ENCODE measurements around the gene SCRG1. TPM values are rescaled to one million over a fixed set of nuclear protein-coding genes. Genes with fewer than 3 reads are reported as not detected.

Gene SCRG1
- total RNA-seq, 1 donor: 7.6 TPM

DNA sequence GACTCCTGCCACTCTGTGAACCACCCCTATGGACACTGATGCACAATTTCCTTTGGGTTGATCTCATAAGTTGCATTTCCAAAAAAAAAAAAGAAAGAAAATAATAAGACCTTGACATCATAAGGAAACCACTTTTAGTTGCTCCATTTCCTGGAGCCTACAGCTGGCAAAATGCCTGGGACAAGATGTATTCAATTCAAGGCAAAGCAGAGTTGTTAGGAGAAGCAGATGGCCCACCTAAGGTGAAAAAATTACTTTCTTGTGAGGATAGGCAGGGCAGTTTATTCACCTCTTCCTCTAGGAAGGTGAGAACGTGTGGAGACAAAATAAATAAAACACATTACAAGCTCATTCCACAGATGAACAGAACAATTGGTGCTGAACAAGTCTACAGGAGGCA is 14.1 kb upstream of the SCRG1 start:
- no peak for DNase-seq (ENCODE audit: insufficient read length, low spot score, missing footprints)
- Histone ChIP-seq H3K4me3 (ENCODE audit: insufficient read depth, low read length) (no peak overlapping the region), H3K4me1 (ENCODE audit: insufficient read depth, low read length) (peaks cover 14% of the 10 kb centered on the region), H3K36me3 (ENCODE audit: insufficient read depth, low read length) (peaks cover 4% of the 10 kb centered on the region), H2AFZ (ENCODE audit: low read length) (no peak overlapping the region), H3K27ac (ENCODE audit: low read depth, low read length) (no peak overlapping the region), H3K27me3 (ENCODE audit: insufficient read depth, low read length) (no peaks in the 10 kb centered on the region), H3K79me2 (ENCODE audit: insufficient read depth, low read length) (no peaks in the 10 kb centered on the region), H3K9me3 (ENCODE audit: low read depth, low read length) (no peaks in the 10 kb centered on the region), H3K4me2 (ENCODE audit: insufficient read depth, low read length) (no peak overlapping the region), H4K20me1 (ENCODE audit: insufficient read depth, low read length) (no peaks in the 10 kb centered on the region)
- TF ChIP-seq, protein P1, sequence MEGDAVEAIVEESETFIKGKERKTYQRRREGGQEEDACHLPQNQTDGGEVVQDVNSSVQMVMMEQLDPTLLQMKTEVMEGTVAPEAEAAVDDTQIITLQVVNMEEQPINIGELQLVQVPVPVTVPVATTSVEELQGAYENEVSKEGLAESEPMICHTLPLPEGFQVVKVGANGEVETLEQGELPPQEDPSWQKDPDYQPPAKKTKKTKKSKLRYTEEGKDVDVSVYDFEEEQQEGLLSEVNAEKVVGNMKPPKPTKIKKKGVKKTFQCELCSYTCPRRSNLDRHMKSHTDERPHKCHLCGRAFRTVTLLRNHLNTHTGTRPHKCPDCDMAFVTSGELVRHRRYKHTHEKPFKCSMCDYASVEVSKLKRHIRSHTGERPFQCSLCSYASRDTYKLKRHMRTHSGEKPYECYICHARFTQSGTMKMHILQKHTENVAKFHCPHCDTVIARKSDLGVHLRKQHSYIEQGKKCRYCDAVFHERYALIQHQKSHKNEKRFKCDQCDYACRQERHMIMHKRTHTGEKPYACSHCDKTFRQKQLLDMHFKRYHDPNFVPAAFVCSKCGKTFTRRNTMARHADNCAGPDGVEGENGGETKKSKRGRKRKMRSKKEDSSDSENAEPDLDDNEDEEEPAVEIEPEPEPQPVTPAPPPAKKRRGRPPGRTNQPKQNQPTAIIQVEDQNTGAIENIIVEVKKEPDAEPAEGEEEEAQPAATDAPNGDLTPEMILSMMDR (IDR thresholded peaks at IDR 0.05; ENCODE audit: extremely low read depth, low read depth, low read length): no peak

DNA sequence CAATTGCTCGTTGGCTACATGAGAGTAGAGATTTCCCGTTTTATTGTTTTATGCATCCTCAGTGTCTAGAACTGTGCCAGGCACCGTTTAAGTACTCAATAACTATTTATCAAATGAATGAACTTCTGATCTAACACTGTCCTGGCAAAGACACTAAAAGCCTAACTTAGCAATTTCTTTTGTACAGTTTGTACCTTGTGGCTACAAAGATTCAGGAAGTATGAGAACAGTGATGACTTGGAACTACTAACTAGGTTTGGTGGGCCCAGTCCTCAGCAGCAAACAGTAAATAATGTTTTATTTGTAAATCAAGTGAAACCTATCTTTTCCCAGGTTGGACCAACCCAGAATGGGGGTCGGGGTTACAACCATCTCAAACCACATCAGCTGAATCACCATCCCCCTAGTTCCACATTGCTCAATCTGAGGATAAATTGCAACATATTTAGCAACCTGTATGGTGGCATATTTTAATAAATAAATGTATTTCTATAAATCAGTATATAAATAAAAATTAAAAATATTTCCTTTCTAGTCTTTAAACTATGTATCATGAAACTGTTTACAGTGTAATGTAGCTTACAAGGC is 12.3 kb upstream of the SCRG1 start:
- no peaks in the 10 kb centered on the region for H3K27me3 ChIP-seq (ENCODE audit: insufficient read depth, low read length)
- no peak overlapping the region for H3K4me2 ChIP-seq (ENCODE audit: insufficient read depth, low read length)
- no peak for DNase-seq (ENCODE audit: insufficient read length, low spot score, missing footprints)
- no peak overlapping the region for H2AFZ ChIP-seq (ENCODE audit: low read length)
- H3K4me1 ChIP-seq (ENCODE audit: insufficient read depth, low read length): peaks cover 9% of the 10 kb centered on the region
- no peak overlapping the region for H3K27ac ChIP-seq (ENCODE audit: low read depth, low read length)
- no peak overlapping the region for H3K4me3 ChIP-seq (ENCODE audit: insufficient read depth, low read length)
- no peaks in the 10 kb centered on the region for H4K20me1 ChIP-seq (ENCODE audit: insufficient read depth, low read length)
- TF ChIP-seq, protein P1 (IDR thresholded peaks at IDR 0.05; ENCODE audit: extremely low read depth, low read depth, low read length): no peak
- no peaks in the 10 kb centered on the region for H3K9me3 ChIP-seq (ENCODE audit: low read depth, low read length)
- H3K79me2 ChIP-seq (ENCODE audit: insufficient read depth, low read length): no peaks in the 10 kb centered on the region
- peaks cover 4% of the 10 kb centered on the region for H3K36me3 ChIP-seq (ENCODE audit: insufficient read depth, low read length)

DNA sequence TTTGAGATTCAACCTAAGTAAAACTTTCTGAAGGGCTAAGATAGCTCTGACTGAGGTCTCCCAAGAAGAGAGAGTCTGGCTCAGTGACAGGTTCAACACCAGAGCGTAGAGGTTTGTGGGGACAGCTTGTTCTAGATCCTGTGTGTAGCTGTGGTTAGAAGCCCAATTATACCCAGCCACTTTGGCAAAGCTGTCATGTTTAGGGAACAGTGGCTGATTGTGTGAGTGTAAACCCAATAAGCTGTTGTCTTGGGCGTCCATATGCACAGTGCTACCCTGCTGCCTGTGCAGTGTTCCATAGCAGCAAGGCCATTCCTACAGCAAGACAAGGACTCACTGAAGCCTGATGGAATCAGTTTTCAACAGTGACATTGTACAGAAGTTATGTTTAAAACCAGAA is 11.2 kb upstream of the SCRG1 start:
- Histone ChIP-seq H3K36me3 (ENCODE audit: insufficient read depth, low read length) (peaks cover 4% of the 10 kb centered on the region), H3K27me3 (ENCODE audit: insufficient read depth, low read length) (no peaks in the 10 kb centered on the region), H3K4me3 (ENCODE audit: insufficient read depth, low read length) (no peak overlapping the region), H4K20me1 (ENCODE audit: insufficient read depth, low read length) (no peaks in the 10 kb centered on the region), H3K4me2 (ENCODE audit: insufficient read depth, low read length) (no peak overlapping the region), H3K4me1 (ENCODE audit: insufficient read depth, low read length) (peaks cover 4% of the 10 kb centered on the region), H3K27ac (ENCODE audit: low read depth, low read length) (no peak overlapping the region), H3K9me3 (ENCODE audit: low read depth, low read length) (no peaks in the 10 kb centered on the region), H3K79me2 (ENCODE audit: insufficient read depth, low read length) (no peaks in the 10 kb centered on the region), H2AFZ (ENCODE audit: low read length) (no peak overlapping the region)
- TF ChIP-seq, protein P1 (IDR thresholded peaks at IDR 0.05; ENCODE audit: extremely low read depth, low read depth, low read length): no peak
- no peak for DNase-seq (ENCODE audit: insufficient read length, low spot score, missing footprints)

DNA sequence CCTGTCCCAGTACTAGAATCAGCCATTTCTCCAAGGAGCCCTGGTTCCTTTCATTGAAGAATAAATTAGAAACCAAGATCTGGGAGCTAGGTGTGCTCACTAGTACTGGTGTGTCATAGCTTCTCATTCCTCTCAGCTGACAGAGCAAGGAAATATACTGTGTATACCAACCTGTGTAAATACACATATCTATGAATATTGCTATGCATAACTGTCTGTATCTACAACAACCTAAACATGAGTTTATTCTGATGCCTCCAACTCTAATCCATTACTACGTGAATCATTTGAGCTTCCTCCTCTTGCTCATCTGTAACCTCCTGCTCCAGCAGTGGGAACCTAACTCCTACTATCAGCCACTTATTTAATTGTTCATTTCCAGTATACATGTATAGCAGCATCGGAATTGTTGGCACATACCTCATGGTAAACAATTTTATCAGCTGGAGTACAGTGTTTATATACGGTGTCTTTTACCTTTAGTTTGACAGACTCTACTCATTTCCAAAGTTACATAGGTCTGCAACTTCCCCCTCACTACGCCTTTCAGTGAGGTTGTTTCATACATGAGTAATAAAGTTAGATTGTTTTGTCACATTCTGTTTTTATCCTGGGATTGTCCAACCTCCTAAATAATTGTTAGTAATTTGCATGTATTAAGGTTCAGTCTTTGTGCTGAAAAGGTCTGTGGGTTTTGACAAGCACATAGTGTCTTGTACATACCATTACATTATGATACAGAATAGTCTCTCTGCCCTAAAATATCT is 7.1 kb upstream of the SCRG1 start:
- H3K4me1 ChIP-seq (ENCODE audit: insufficient read depth, low read length): peaks cover 4% of the 10 kb centered on the region
- no peak overlapping the region for H2AFZ ChIP-seq (ENCODE audit: low read length)
- no peak overlapping the region for H3K27ac ChIP-seq (ENCODE audit: low read depth, low read length)
- H3K4me2 ChIP-seq (ENCODE audit: insufficient read depth, low read length): no peak overlapping the region
- no peak for DNase-seq (ENCODE audit: insufficient read length, low spot score, missing footprints)
- H4K20me1 ChIP-seq (ENCODE audit: insufficient read depth, low read length): no peaks in the 10 kb centered on the region
- H3K36me3 ChIP-seq (ENCODE audit: insufficient read depth, low read length): peaks cover 4% of the 10 kb centered on the region
- H3K9me3 ChIP-seq (ENCODE audit: low read depth, low read length): no peaks in the 10 kb centered on the region
- TF ChIP-seq, protein P1 (IDR thresholded peaks at IDR 0.05; ENCODE audit: extremely low read depth, low read depth, low read length): no peak
- no peaks in the 10 kb centered on the region for H3K79me2 ChIP-seq (ENCODE audit: insufficient read depth, low read length)
- H3K27me3 ChIP-seq (ENCODE audit: insufficient read depth, low read length): no peaks in the 10 kb centered on the region
- no peak overlapping the region for H3K4me3 ChIP-seq (ENCODE audit: insufficient read depth, low read length)
